GM21717 (cell line): Measurements from ENCODE around the gene DGCR8.

Experiments
- ATAC-seq: cut with Tn5 transposase; IDR thresholded peaks from one replicate; pipeline ENCODE4 v1.9.1; 2021; ENCODE audit warnings: mild to moderate bottlenecking, moderate library complexity; ENCODE audit not compliant: unreplicated experiment

The DGCR8 gene

DNA sequence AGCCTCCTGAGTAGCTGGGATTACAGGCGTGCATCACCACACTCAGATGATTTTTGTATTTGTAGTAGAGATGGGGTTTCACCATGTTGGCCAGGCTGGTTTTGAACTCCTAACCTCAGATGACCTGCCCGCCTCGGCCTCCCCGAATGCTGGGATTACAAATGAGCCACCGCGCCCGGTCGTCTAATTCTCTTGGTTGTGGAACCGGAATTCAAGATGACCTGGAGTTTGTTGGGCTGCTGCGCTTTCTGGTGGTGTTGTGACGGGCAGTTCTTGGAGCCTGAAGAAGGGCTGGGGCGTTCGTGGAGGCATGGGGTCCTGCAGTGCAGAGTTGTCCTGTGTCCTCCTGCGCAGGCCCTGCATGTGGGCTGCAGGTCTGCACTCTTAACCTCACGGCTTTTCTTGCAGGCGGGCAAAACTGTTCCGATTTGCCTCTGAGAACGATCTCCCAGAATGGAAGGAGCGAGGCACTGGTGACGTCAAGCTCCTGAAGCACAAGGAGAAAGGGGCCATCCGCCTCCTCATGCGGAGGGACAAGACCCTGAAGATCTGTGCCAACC lies 41.9 kb downstream of the DGCR8 start:
- no peak for ATAC-seq

DNA sequence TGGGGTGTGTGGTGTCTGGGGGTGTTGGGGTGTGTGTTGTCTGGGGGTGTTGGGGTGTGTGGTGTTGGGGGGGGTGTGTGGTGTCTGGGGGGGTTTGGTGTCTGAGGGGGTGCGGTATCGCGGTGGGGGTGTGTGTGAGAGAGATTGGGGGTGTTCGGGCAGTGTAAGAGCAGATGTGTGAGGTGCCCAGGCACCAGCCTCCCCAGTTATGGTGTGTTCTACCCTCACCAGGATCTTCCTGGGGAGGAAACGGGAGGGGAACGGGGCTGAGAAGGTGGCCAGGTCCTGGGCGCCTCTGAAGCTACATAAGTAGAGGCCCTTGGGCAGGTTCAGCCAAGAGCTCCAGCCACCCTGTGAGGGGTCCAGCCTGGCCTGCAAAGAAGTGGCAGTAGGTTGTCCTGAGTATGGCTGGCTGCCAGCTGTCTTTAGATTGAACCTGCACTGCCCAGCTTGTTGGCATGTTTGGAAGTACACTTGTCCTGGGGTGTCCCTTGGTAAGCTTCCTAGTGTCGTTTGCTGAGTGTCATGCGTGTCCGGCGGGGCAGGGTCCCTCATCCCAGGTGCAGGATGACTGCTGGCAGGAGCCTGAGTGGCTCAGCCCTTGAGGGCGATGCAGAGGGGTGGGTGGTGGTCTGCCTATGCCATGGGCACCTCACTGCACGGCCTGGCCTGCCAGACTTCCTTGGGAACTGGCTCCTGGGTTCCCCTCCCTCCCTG lies 43.5 kb downstream of the DGCR8 start:
- no peak for ATAC-seq

DNA sequence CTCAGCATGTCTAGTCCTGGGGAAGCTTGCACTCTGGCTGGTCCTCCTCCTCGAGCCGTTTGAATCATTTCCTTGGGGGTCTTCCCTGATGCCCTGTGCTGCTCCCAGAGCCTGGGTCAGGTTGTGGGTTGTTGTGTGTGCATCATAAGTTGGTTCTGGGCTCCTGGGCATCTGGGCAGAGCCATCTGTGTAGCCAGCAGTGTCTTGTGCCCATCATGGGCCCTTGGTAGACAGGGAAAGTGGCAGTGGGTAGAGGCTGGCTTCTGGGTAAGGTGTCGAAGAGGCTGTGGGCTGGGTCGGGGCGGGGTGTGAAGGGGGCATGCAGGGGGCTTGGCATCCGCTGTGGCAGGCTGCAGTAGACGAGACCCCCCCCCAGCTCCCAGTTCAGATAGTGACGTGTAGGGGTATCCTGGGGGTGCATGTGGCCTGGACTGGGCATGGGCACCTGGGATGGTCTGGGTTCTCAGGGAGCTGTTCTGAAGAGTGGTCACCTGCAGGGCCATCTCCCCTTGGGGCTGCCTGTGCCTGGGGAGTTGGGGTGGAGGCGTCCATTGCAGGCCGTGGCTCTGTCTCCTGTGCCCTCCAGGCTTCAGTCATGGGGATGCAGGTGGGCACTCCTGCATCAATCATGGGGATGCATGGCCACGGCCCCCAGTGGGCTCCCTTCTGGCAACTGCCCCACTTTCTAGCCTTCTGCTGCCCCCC lies 44.2 kb downstream of the DGCR8 start:
- no peak for ATAC-seq

DNA sequence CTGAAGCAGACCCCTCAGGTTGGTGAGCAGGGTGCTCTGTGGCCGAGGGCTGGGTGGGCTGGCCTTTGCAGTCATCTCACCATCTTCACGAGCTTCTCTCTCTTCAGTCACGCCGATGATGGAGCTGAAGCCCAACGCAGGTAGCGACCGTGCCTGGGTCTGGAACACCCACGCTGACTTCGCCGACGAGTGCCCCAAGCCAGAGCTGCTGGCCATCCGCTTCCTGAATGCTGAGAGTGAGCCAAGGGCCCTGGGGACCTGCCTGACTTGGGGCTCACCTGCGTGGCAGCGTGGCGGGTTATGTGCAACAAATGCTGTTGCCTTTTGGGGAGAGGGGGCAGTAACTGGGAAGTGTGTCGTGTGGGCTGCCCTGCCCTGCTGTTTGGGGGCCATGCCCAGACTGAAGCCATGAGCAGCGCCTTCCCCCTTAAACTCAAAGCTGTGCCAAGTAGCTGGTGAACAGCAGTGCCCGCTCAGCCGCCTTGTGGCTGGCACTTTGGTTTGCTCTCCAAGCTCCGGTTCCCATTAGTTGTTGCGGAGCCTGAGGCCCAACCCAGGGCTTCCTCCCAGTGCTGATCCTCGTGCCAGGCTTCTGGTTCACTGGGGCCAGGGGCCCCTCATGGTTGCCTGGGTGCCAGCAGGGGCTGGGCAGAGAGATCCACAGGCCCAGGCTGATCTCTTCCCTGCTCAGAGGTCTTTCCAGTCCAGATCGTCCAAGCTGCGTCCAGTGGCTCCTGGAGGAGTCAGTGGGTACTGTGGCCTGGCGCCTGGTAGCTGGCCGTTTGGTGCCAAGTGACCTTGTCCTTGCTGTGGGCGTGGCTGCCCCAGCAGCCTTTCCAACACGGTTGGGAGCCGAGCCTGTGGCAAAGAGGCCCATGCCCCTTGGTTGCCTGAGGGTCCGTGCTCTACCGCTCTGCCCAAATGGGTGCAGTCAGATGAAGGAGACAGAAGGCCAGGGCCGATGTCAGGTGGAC lies 45.4 kb downstream of the DGCR8 start:
- no peak for ATAC-seq

DNA sequence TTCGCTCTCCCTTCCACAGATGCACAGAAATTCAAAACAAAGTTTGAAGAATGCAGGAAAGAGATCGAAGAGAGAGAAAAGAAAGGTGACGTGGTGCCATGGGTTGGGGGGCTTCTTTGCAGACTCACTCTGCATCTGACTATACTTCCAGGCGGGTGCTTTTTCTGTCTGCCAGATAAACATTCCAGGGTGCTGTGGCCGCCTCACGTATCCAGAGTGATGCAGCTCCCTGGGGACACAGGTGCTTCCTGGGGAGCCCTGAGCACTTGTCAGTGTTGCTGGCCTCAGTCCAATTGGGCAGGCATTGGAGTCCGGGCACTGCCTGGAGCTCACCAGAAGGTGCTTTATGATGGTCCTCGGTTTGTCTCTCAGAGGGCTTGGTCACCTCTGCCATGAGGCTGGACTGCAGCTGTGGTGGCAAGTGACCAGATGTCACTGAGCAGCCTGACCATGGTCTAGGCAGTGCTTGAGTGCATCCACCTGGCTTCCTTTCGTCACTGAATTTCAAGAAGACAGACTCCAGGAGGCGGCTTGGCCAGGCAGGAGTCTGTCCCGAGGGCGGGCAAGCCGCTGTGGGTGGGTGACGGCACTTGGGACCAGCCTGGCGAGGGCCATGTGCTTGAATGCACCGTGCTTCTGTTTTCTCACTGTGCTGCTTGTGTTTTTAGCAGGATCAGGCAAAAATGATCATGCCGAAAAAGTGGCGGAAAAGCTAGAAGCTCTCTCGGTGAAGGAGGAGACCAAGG lies 46.4 kb downstream of the DGCR8 start:
- ATAC-seq, result no peak

DNA sequence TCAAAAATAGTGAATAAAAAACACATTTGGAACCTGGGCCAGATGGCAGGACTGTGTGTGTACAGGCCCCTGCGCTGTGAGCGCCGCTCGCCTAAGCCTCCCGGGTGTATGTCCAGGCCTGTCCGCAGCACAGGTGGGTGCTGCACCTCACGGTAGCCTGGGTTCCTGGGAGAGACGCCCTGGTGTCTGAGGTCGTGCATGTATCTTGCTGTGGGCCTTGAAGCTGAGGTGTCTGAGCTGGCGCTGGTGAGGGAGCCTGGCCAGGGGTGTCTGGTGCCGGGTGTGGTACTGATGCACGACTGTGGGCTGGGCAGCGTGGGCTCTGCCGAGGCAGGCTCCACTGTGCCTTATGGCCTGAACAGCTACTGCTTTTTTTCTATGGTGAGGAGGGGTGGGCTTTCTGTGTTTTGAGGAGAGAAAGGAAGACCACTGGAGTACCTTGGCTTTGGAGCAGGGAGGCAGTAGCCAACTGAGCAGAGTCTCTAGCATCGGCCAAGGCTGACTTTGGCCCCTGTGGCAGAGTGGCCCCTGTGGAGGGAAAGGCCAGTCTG lies 47.4 kb downstream of the DGCR8 start:
- ATAC-seq, result no peak

DNA sequence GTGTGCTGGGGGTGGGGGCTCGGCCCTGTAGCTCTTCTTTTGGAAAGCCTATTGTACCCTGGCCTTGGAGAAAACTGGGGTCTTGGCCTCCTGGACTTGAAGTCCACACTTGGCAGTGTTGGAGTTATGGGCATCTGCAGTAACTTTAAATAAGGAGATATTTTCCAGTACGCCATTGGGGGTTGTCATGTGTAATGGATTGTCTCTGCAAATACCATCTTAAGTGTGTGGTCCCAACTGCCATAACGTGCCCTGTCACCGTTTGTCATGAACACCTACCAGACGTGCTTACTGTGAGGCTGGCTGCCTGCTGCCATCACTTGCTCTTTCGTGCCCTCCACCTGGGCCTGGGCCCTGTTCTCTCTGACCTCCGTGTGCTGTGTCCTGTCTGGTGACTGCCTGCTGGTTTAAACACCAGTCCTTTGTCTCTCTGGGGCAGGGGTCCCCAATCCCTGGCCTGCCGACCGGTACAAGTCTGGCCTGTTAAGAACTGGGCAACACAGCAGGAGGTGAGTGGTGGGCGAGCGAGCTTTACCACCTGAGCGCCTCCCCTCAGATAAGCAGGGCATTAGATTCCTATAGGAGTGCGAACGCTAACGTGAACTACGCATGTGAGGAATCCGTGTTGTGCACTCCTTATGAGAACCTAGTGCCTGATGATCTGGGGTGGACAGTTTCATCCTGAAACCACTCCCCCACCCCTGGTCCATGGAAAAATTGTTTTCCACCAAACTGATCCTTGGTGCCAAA lies 48.0 kb downstream of the DGCR8 start:
- ATAC-seq, result no peak

DNA sequence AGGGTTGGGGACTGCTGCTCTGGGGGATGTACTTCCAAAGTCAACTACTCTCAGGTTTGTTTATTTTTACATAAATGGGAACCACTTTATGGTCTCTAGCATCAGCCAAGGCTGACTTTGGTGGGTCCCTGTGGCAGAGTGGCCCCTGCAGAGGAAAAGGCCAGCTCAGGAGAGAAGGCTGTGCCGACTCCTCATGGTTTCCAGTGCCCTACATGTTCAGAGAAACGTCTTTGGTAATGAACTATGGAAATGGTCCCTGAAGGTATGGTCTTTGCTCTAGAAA lies 48.5 kb downstream of the DGCR8 start:
- no peak for ATAC-seq

DNA sequence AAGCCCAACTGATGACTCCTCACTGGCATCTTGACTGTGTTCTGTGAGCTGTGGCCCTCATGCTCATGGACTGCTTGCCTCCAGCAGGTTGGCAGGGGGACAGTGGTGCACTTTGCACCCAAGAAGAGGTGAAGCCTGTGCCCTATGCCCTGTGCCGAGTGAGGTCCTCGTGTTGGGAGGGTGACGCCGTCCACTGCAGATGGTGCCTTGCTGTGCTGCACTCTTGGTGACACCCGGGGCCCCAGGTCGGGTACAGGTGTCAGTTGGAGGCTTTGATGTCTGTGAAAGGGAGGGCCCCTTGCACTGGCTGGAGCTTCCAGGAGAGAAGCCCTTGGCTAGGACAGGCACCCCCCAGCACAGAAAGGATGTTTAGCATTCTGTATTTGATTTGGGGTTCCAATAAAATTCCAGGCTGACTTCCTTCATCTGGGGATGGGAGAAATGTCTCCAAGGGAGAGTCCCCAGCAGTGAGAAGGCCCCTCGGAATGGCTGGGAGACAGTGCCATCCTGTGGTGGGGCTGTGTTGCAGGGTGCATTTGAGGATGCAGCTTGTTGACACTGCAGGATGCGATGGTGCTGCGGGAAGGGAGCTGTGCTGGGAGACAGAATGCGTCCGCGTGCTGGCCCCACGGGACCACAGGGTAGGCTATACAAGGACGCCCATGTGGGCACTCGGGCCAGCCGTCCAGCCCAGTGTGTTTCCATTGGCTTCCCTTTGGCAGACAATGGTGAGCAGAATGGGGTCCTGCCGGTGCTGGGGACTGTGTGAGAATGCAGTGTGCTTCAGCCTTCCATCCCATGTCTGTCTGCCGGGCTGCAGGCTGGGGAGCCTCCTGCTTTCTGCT lies 49.1 kb downstream of the DGCR8 start:
- no peak for ATAC-seq

DNA sequence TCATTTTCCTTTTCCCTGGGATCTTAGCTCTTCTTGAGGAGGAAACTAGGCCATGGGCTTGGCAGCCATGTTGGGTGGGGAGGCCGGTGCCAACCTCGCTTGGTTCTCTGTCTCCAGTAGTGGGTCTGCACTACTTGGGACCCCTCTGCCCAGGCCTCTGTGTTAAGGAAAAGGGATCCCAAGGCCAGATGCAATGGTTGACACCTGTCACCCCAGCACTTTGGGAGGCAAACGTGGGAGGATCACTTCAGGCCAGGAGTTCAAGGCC lies 49.6 kb downstream of the DGCR8 start:
- no peak for ATAC-seq

DNA sequence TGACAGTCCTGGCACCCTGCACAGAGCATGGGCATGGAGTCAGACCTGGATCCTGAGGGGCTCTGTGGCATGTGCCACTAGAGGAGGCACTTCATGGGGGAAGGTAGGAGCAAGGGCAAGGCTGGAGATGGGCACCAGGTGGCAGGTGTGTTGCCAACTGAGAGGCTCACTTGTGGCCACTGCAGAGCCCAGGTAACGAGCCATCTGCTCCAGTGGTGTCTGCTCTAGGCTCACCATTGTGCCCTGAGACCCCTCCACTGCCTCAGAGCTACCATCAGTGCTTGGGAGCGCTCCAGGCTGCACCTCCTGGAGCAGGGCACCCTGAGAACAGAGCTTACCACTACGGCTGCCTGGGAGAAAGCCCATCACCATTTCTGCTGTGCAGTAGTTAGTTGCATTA lies 50.3 kb downstream of the DGCR8 start:
- no peak for ATAC-seq

DNA sequence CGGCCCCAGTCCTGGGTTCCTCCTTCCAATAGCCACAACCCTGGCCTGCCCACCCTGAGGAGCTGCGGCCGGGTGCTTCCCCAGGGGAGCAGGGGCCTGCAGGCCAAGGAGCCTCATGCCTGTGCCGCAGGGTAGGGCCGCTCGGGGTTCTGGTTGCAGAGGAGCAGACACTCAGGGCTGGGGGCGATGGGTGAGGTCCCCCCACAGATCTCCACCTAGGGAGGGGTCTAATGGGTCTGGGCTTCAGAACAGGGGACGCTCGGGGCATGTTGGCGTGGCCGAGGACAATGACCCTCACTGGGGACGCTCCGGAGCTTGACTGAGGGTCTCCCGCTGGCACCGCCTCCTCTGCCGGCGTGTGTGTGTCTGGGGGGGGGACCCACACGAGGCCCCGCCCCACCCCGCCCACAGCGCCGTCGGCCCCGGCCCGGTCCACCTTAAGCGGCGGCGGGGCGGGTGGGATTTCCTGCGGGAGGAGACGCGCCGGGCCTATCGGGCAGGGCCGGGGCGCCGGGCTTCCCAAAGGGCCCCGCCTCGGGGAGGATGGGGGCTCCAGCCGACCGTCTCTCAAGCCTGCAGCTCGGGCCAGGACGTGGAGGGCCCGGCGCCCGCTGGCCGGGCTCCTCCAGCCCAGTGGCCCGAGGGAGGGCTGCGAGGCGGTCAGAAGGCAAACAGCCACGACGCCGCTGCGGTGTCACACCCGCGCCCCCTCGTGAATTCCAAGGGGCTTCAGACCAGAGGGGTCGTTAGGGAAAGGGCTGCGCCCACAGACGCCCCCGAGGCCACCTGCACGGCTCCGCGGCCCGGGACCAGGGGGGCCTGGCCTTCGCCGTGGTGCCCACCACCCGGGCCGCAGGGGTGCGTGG lies 50.9 kb downstream of the DGCR8 start:
- ATAC-seq, result peak; percentile 44

DNA sequence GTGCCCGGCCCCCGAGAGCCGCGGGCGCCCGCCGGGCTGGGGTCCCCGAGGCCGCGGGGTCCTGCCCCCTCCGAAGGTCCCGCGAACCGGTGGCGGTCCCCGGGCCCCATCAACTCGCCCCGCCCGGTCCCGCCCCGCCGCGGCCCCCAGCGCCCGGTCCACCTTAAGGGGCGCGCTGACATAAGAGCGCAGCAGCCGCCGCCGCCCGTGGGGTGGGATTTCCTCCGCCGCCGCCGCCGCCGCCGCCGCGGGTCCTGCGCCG lies 51.5 kb downstream of the DGCR8 start, which contains the start of gene ZDHHC8:
TSS of gene ZDHHC8 (plus strand) at position 208 of the 262 bp plus-strand sequence. CDS start 144 bp downstream, outside the sequence.
- peak; percentile 31 for ATAC-seq

DNA sequence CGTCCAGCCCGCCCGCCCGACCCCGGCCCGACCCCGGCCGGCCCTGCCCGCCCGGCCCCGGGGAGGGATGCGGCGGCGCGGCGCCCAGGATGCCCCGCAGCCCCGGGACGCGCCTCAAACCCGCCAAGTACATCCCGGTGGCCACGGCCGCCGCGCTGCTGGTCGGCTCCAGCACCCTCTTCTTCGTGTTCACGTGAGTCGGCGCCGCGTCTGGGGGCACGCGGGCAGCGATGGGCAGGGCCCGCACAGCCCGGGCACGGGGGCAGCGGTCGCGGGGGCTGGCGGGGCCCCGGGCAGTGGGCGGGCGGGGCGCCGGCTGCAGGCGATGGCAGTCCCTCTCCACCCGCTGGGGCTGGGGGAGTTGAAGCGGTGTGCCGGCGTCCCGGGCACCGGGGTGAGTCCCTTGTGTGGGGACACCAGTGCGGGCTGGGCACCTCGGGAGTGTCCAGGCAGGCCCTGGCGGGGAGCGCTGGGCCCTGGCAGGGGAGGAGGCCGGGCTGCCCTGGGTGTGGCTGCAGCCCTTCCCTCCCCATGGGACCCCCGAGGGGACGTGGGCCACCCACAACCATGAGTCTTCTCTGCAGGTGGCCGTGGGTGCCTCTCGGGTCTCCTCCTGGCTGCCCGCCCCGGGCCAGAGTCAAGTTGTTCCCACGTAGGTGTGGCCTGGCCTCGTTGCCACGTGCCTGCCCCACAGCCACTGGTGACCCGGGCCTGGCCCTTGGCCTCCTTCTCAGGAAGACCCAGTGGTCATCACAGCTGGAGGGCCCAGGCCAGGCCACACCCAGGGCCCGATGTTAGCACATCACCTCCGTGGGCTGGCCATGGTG lies 52.0 kb downstream of the DGCR8 start:
- no peak for ATAC-seq

DNA sequence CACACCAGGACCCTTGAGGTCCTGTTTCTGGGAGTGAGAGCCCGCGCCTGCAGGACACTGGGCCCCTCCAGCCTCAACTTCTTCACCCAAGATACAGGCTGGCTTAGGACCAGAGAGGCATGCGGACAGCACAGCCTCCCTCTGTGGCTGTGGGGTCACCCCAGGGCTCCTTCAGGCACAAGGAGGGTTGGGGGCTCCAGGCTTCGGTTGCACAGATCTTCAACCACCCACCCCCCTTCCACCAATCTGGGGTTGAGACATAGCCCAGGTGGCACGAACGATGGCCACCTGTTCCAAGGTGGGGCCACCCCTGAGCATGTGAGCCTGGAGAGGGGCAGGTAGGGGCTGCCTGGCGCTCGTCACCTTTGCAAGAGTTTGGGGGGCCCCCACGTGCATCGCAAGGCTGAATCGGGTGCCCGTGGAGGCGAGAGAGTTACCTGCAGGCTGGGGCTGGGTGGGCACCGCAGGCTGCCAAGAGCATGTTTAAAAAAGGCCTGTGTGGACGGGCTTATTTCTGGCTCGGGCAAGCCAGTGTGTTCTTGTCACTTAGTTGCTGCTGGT lies 52.7 kb downstream of the DGCR8 start:
- ATAC-seq, result no peak

DNA sequence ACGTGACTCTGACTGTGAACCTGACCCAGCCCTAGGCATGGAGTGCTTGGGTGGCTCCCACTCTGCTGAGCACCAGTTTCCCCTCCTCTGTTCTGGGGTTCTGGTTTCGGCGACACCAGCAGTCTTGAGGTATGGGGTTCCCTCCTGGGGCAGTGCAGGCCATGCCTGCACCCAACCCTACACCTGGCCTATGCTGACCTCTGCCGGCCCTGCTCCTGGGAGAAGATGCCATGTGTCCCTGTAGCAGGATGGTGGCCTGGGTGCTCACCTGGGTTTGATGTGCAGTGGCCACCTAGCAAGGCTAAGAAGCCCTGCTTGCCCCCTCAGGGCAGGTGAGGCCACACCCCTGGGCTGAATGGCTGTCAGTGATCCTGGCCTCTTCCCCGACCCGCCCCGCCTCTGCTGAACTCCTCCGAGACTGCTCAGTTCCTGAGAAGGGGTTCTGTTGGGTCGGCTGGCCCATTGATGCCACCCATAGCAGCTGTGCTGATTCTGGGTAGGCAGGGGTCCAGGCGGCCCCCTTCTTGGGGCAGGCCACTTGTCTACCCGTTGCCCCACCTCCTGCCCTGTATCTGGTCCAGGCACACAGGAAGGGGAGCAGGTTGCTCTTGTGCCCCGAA lies 54.0 kb downstream of the DGCR8 start:
- ATAC-seq, result no peak

DNA sequence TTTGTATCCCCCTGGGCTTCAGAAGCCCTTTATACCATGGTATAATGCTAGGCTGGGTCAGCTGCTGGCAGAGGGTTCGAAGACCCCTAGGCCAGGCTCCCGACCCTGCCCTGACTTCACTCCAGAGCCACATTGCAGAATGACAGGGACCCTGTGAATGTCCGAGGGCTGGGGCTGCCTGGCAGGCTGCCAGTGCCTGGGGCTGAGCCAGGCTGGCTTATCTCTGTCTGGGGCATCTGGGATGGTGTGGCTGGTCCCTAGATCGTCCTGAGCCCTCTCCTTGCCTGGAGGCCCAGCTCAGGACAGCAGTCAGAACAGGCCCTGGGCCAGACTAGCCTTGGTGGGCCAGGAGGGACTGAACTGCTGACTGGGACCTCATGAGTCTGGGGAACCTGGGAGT lies 55.2 kb downstream of the DGCR8 start:
- ATAC-seq, result no peak
